ENCODE results near the gene LYG1.

The LYG1 gene

GRCh38 chr2:99335911-99336803, 35.2 kb upstream of the LYG1 start, which contains the start of gene TXNDC9 (continued):
- TF ChIP-seq ZNF580 (tag by site-specific recombination; IDR thresholded peaks at IDR 0.05): no peak
- no peak for TF ChIP-seq KLF9 (tag by site-specific recombination; IDR thresholded peaks at IDR 0.05; ENCODE audit: low read depth)
- TF ChIP-seq ZNF366 (tag by site-specific recombination; conservative IDR thresholded peaks at IDR 0.05): no peak
- no peak for TF ChIP-seq IKZF3 (tag by site-specific recombination; IDR thresholded peaks at IDR 0.05)
- TF ChIP-seq TRIM28 (IDR thresholded peaks at IDR 0.05; ENCODE audit: borderline replicate concordance, low read length): peak; percentile 73
- TF ChIP-seq ZNF544 (tag by site-specific recombination; IDR thresholded peaks at IDR 0.05): no peak
- no peak for TF ChIP-seq ZIC2 (tag by site-specific recombination; IDR thresholded peaks at IDR 0.05)
- TF ChIP-seq ZFP37 (tag by site-specific recombination; IDR thresholded peaks at IDR 0.05): no peak
- TF ChIP-seq ZNF335 (tag by site-specific recombination; conservative IDR thresholded peaks at IDR 0.05): peak; percentile 92
- peak; percentile 46; the same call in 1 of the 2 replicates for TF ChIP-seq ZEB2 (tag by site-specific recombination; IDR thresholded peaks at IDR 0.05)
- peak; percentile 13; the same call in 1 of the 2 replicates for TF ChIP-seq KLF16 (tag by site-specific recombination; IDR thresholded peaks at IDR 0.05)
- no peak for TF ChIP-seq ZNF132 (tag by site-specific recombination; IDR thresholded peaks at IDR 0.05; ENCODE audit: borderline replicate concordance)
- no peak for TF ChIP-seq ZBTB8A (tag by site-specific recombination; IDR thresholded peaks at IDR 0.05)
- TF ChIP-seq ZNF692 (tag by site-specific recombination; IDR thresholded peaks at IDR 0.05): no peak
- TF ChIP-seq ZNF792 (tag by site-specific recombination; IDR thresholded peaks at IDR 0.05): no peak
- TF ChIP-seq ZNF174 (tag by site-specific recombination; IDR thresholded peaks at IDR 0.05): no peak
- peak; percentile 89 for TF ChIP-seq SP3 (tag by site-specific recombination; IDR thresholded peaks at IDR 0.05)
- no peak for TF ChIP-seq KLF17 (tag by site-specific recombination; IDR thresholded peaks at IDR 0.05)
- TF ChIP-seq PRDM10 (tag by site-specific recombination; IDR thresholded peaks at IDR 0.05): peak; percentile 67
- TF ChIP-seq ZNF112 (tag by site-specific recombination; IDR thresholded peaks at IDR 0.05): no peak
- 0 out of 2 replicates have a peak, but pooled peaks have one; percentile 26 for TF ChIP-seq ZSCAN4 (tag by site-specific recombination; IDR thresholded peaks at IDR 0.05)
- no peak for TF ChIP-seq ZNF350 (tag by site-specific recombination; IDR thresholded peaks at IDR 0.05)

All from HEK293 (cell line).